B cell (primary cell): ENCODE data around the gene MAP2K5. TPM values are rescaled to one million over a fixed set of nuclear protein-coding genes. Genes with fewer than 3 reads are reported as not detected.

ENCODE experiments used
- ATAC-seq: fragments of 200-7000 bp; cut with Tn5 transposase; one replicate; pipeline ENCODE4 v1.10.0; 2021; ENCODE audit warnings: low read depth, mild to moderate bottlenecking, moderate number of reproducible peaks, moderate library complexity
- CTCF ChIA-PET: fragments of 350-600 bp; sonication (Branson Sonifier 250); formaldehyde crosslinking; loops from one replicate; lab custom pipeline; 2021; ENCODE audit warnings: antibody characterized with exemption, inconsistent platforms; lab: Charles Lee
- POLR2A ChIA-PET: fragments of 350-600 bp; sonication (Branson Sonifier 250); formaldehyde crosslinking; loops from one replicate; lab custom pipeline; 2021; ENCODE audit warnings: antibody characterized with exemption; lab: Charles Lee
- DNase-seq: peaks from one replicate; pipeline ENCODE4 v3.0.0; 2013
- H2AFZ ChIP-seq: 2 replicates; pipeline ENCODE4 v1.6.1; 2012; ENCODE audit warnings: mild to moderate bottlenecking, low read depth, low read length; ENCODE audit not compliant: insufficient read depth, poor library complexity, severe bottlenecking
- H3K27ac ChIP-seq, 2 donors: 1 replicate in 1 of 2; 2 replicates in 1 of 2; pipeline ENCODE4 v1.5.1; 2012 to 2013; ENCODE audit warnings: low read length in 2 of 2, mild to moderate bottlenecking in 2 of 2, moderate library complexity in 1 of 2
- H3K27me3 ChIP-seq, 4 experiments: fragments of 200-600 bp in 1 of 4; sonication (generic) in 1 of 4; replicated peaks in 1 of 4; 1 replicate in 2 of 4; 2 replicates in 2 of 4; pipeline versions ENCODE4 v1.6.1 to v1.7.0; 2013 to 2016; ENCODE audit warnings: low read length in 3 of 4, mild to moderate bottlenecking in 2 of 4, mixed read lengths in 1 of 4, moderate library complexity in 1 of 4; ENCODE audit not compliant: insufficient read depth in 4 of 4, control insufficient read depth in 3 of 4; ENCODE audit errors: control extremely low read depth in 1 of 4
- H3K36me3 ChIP-seq, 2 experiments: replicated peaks in 1 of 2; 1 replicate in 1 of 2; 2 replicates in 1 of 2; pipeline versions ENCODE4 v1.6.1 to v1.7.1; 2013; ENCODE audit warnings: low read length in 1 of 2; ENCODE audit not compliant: insufficient read depth in 2 of 2, control insufficient read depth in 1 of 2; ENCODE audit errors: control extremely low read depth in 1 of 2, extremely low read depth in 1 of 2
- H3K4me1 ChIP-seq, 2 donors: fragments of 200-600 bp in 1 of 2; sonication (generic) in 1 of 2; 1 replicate in 1 of 2; 2 replicates in 1 of 2; pipeline versions ENCODE4 v1.5.1 to v1.6.1; 2013 to 2017; ENCODE audit warnings: low read length in 2 of 2; ENCODE audit not compliant: control insufficient read depth in 2 of 2, insufficient read depth in 2 of 2
- H3K4me2 ChIP-seq: replicated peaks from 2 replicates; pipeline ENCODE3; 2012; ENCODE audit warnings: mild to moderate bottlenecking, low read depth, low read length; ENCODE audit not compliant: poor library complexity, severe bottlenecking
- H3K4me3 ChIP-seq, 5 experiments: fragments of 200-600 bp in 1 of 5; sonication (generic) in 1 of 5; 1 replicate in 3 of 5; 2 replicates in 2 of 5; pipeline versions ENCODE4 v1.5.1 to v1.7.0; 2011 to 2016; ENCODE audit warnings: low read length in 4 of 5, mild to moderate bottlenecking in 4 of 5, low read depth in 2 of 5, control low read depth in 1 of 5, moderate library complexity in 1 of 5; ENCODE audit not compliant: insufficient read depth in 1 of 5; ENCODE audit errors: control extremely low read depth in 1 of 5, extremely low read depth in 1 of 5
- H3K79me2 ChIP-seq: fragments of 200-600 bp; sonication (generic); one replicate; pipeline ENCODE4 v1.6.0; 2016; ENCODE audit warnings: low read length; ENCODE audit not compliant: control insufficient read depth, insufficient read depth
- H3K9ac ChIP-seq: fragments of 200-600 bp; sonication (generic); 2 replicates; pipeline ENCODE4 v1.6.1; 2017; ENCODE audit warnings: mild to moderate bottlenecking, low read length, moderate library complexity
- H3K9me3 ChIP-seq, 3 donors: one replicate each; pipeline versions ENCODE4 v1.6.1 to v1.7.1; 2013; ENCODE audit warnings: low read length in 2 of 3; ENCODE audit not compliant: control insufficient read depth in 2 of 3, insufficient read depth in 1 of 3; ENCODE audit errors: control extremely low read depth in 1 of 3
- H4K20me1 ChIP-seq: 2 replicates; pipeline ENCODE4 v1.6.0; 2012; ENCODE audit warnings: mild to moderate bottlenecking, low read length; ENCODE audit not compliant: insufficient read depth, control insufficient read depth, poor library complexity, severe bottlenecking
- H3K27ac Mint-ChIP-seq: one replicate; pipeline ENCODE4 v1.8.0; 2021; ENCODE audit warnings: mixed read lengths
- H3K27me3 Mint-ChIP-seq: one replicate; pipeline ENCODE4 v1.8.0; 2021; ENCODE audit warnings: mixed read lengths
- H3K4me1 Mint-ChIP-seq: one replicate; pipeline ENCODE4 v1.8.0; 2021; ENCODE audit warnings: mixed read lengths
- H3K4me3 Mint-ChIP-seq: one replicate; pipeline ENCODE4 v1.8.0; 2021; ENCODE audit warnings: mixed read lengths
- H3K9me3 Mint-ChIP-seq: one replicate; pipeline ENCODE4 v1.8.0; 2022; ENCODE audit warnings: mixed read lengths; ENCODE audit not compliant: insufficient read depth
- EZH2 ChIP-seq: IDR thresholded peaks from 2 replicates; pipeline ENCODE4 v1.6.1; 2012; ENCODE audit warnings: borderline replicate concordance, low read depth, mild to moderate bottlenecking, moderate library complexity, low read length; ENCODE audit not compliant: insufficient read depth, poor library complexity, severe bottlenecking
- WGBS: methylation state at CpG from one replicate; pipeline ENCODE4 v1.1.5; 2013; ENCODE audit warnings: missing lambda C conversion rate; ENCODE audit not compliant: insufficient coverage; 5-methylcytosine and 5-hydroxymethylcytosine counted together
- intact Hi-C: fragments of 100-400 bp; cut with micrococcal nuclease; formaldehyde crosslinking; loops from one replicate; pipeline ENCODE4 v1.10.0; 2022
- polyA plus RNA-seq: library from polyadenylated mRNA; depleted of rRNA; stranded (reverse); fragments of >200 nt; gene quantifications from 2 replicates; pipeline ENCODE4 v1.2.3, GENCODE V29; 2012
- total RNA-seq, 2 donors: library from RNA; stranded (reverse); fragments of 120-200 nt in 1 of 2; gene quantifications; 1 replicate in 1 of 2; 2 replicates in 1 of 2; pipeline versions ENCODE4 v1.2.3 to v1.2.4, GENCODE V29; 2013 to 2022
- TF ChIP-seq, protein P1 (sequence below): fragments of 200-600 bp; IDR thresholded peaks from one replicate; pipeline ENCODE4 v1.8.0; 2022; ENCODE audit warnings: antibody characterized with exemption, mild to moderate bottlenecking

The MAP2K5 gene
- total and polyA plus RNA-seq, 2 donors (not counting 1 experiment from before 2014, with no cell fraction given) = 11.1 to 40.0 TPM

GRCh38 chr15:67578020-67578600 is 35.6 kb downstream of the MAP2K5 start:
- H3K4me2 ChIP-seq = no peak overlapping the region
- no peaks in the 10 kb centered on the region for H4K20me1 ChIP-seq
- H3K9me3 ChIP-seq = no peaks in the 10 kb centered on the region
- Mint-ChIP-seq H3K9me3 (no peaks in the 10 kb centered on the region), H3K4me3 (no peak overlapping the region), H3K27ac (no peak overlapping the region), H3K4me1 (peaks cover 3% of the 10 kb centered on the region), H3K27me3 (no peaks in the 10 kb centered on the region)
- peaks cover 0 to 1% of the 10 kb centered on the region in 2 experiments for H3K36me3 ChIP-seq
- no peak overlapping the region for H2AFZ ChIP-seq
- H3K27me3 ChIP-seq = no peaks in the 10 kb centered on the region
- 94% methylated on average over 2 of the region's 4 CpGs for WGBS
- TF ChIP-seq EZH2 = no peak
- TF ChIP-seq, protein P1, sequence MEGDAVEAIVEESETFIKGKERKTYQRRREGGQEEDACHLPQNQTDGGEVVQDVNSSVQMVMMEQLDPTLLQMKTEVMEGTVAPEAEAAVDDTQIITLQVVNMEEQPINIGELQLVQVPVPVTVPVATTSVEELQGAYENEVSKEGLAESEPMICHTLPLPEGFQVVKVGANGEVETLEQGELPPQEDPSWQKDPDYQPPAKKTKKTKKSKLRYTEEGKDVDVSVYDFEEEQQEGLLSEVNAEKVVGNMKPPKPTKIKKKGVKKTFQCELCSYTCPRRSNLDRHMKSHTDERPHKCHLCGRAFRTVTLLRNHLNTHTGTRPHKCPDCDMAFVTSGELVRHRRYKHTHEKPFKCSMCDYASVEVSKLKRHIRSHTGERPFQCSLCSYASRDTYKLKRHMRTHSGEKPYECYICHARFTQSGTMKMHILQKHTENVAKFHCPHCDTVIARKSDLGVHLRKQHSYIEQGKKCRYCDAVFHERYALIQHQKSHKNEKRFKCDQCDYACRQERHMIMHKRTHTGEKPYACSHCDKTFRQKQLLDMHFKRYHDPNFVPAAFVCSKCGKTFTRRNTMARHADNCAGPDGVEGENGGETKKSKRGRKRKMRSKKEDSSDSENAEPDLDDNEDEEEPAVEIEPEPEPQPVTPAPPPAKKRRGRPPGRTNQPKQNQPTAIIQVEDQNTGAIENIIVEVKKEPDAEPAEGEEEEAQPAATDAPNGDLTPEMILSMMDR = no peak
- H3K9ac ChIP-seq = no peak overlapping the region
- H3K27ac ChIP-seq = no peak overlapping the region
- H3K79me2 ChIP-seq = no peaks in the 10 kb centered on the region
- DNase-seq = no peak
- no peaks in the 10 kb centered on the region for H3K4me1 ChIP-seq
- ChIA-PET CTCF (interaction anchor here (0.5 kb wide), 1 partner anchor 47 kb away, joined by 3 read pairs; no protein-coding TSS in a partner anchor), POLR2A (no interaction called here)
- ATAC-seq = no peak
- intact Hi-C loops = no loop called here
- no peak overlapping the region for H3K4me3 ChIP-seq

GRCh38 chr15:67579164-67579563 is 36.7 kb downstream of the MAP2K5 start:
- H3K9me3 Mint-ChIP-seq = no peaks in the 10 kb centered on the region
- CTCF ChIA-PET = no interaction called here
- no peak overlapping the region for H3K9ac ChIP-seq
- H3K4me2 ChIP-seq = no peak overlapping the region
- no peaks in the 10 kb centered on the region for H4K20me1 ChIP-seq
- POLR2A ChIA-PET = no interaction called here
- TF ChIP-seq, protein P1 = no peak
- no peak for TF ChIP-seq EZH2
- ATAC-seq (no peak), DNase-seq (no peak)
- no peaks in the 10 kb centered on the region for H3K79me2 ChIP-seq
- no peak overlapping the region for H3K4me3 ChIP-seq
- no peak overlapping the region for H3K27ac ChIP-seq
- H3K27me3 Mint-ChIP-seq = no peaks in the 10 kb centered on the region
- H3K4me1 ChIP-seq = no peaks in the 10 kb centered on the region
- 100% methylated on average over 2 of the region's 5 CpGs for WGBS
- peaks cover 0 to 1% of the 10 kb centered on the region in 2 experiments for H3K36me3 ChIP-seq
- H3K4me3 Mint-ChIP-seq = no peak overlapping the region
- H3K27ac Mint-ChIP-seq = no peak overlapping the region
- H3K9me3 ChIP-seq = no peaks in the 10 kb centered on the region
- no peaks in the 10 kb centered on the region for H3K27me3 ChIP-seq
- peaks cover 1% of the 10 kb centered on the region for H3K4me1 Mint-ChIP-seq
- intact Hi-C loops = no loop called here
- H2AFZ ChIP-seq = no peak overlapping the region
